Choroid plexus epithelial cell (primary cell): ENCODE measurements around the gene DSEL.

Experiments
- DNase-seq: peaks from one replicate; pipeline ENCODE4 v3.0.0-alpha.2; 2010; ENCODE audit warnings: low read depth
- H3K4me3 ChIP-seq: 2 replicates; pipeline ENCODE4 v1.5.1; 2011; ENCODE audit warnings: low read depth, mild to moderate bottlenecking, control low read depth, low read length, moderate library complexity
- CTCF ChIP-seq: conservative IDR thresholded peaks from 2 replicates; pipeline ENCODE4 v1.5.1; 2011; ENCODE audit warnings: low read depth, mild to moderate bottlenecking, control low read depth, inconsistent platforms, low read length, moderate library complexity

DSEL gene

GRCh38 chr18:67516539-67517443 is at the start of gene DSEL:
Gene DSEL, minus strand, starts transcription at chr18:67516720. Its CDS starts 2,112 bp downstream, at chr18:67514608.
- H3K4me3 ChIP-seq: peak within 1 kb of the TSS; percentile 90
- no peak for TF ChIP-seq CTCF
- DNase-seq: peak; percentile 98

- H3K4me3 ChIP-seq: no peak overlapping the region
- no peak for TF ChIP-seq CTCF
- DNase-seq: peak; percentile 9
Observed at GRCh38 chr18:67553437-67553836, 36.9 kb upstream of the DSEL start.

- DNase-seq: no peak
- H3K4me3 ChIP-seq: no peak overlapping the region
- no peak for TF ChIP-seq CTCF
Observed at GRCh38 chr18:67550872-67551520, 34.5 kb upstream of the DSEL start.

- TF ChIP-seq CTCF: no peak
- H3K4me3 ChIP-seq: no peak overlapping the region
- DNase-seq: no peak
Observed at GRCh38 chr18:67549946-67550345, 33.4 kb upstream of the DSEL start.

GRCh38 chr18:67545681-67546080 is 29.2 kb upstream of the DSEL start:
- TF ChIP-seq CTCF: no peak
- no peak for DNase-seq
- H3K4me3 ChIP-seq: no peak overlapping the region

- no peak for DNase-seq
- no peak overlapping the region for H3K4me3 ChIP-seq
- no peak for TF ChIP-seq CTCF
Observed at GRCh38 chr18:67540559-67540958, 24.0 kb upstream of the DSEL start.

- TF ChIP-seq CTCF: no peak
- no peak for DNase-seq
- H3K4me3 ChIP-seq: no peak overlapping the region
Observed at GRCh38 chr18:67531929-67532328, 15.4 kb upstream of the DSEL start.
